Skeletal muscle tissue (tissue), 4 donors: ENCODE data around the gene CEP120. TPM values are rescaled to one million over a fixed set of nuclear protein-coding genes. Genes with fewer than 3 reads are reported as not detected.
"Not testable (repeated sequence)": the region's sequence is repeated elsewhere in the genome, so short reads cannot be mapped to it uniquely, and the experiment has no call there.

Experiments
- H3K27ac ChIP-seq: one replicate; pipeline ENCODE4 v1.7.0; 2013; ENCODE audit warnings: mild to moderate bottlenecking, low read depth, low read length, inconsistent platforms
- H3K27me3 ChIP-seq, 3 donors: one replicate each; pipeline ENCODE4 v1.7.0; 2013; ENCODE audit warnings: low read length in 3 of 3; ENCODE audit not compliant: control insufficient read depth in 3 of 3, insufficient read depth in 3 of 3
- H3K36me3 ChIP-seq, 3 donors: one replicate each; pipeline ENCODE4 v1.7.0; 2013; ENCODE audit warnings: low read length in 3 of 3; ENCODE audit not compliant: control insufficient read depth in 3 of 3, insufficient read depth in 3 of 3
- H3K4me1 ChIP-seq, 3 donors: one replicate each; pipeline ENCODE4 v1.7.0; 2013; ENCODE audit warnings: low read length in 3 of 3, mild to moderate bottlenecking in 3 of 3; ENCODE audit not compliant: control insufficient read depth in 3 of 3, insufficient read depth in 3 of 3
- H3K4me3 ChIP-seq, 3 donors: one replicate each; pipeline ENCODE4 v1.7.0; 2013; ENCODE audit warnings: low read length in 3 of 3
- H3K9ac ChIP-seq, 3 donors: one replicate each; pipeline ENCODE4 v1.7.0; 2013; ENCODE audit warnings: low read length in 3 of 3, mild to moderate bottlenecking in 3 of 3, moderate library complexity in 2 of 3, low read depth in 1 of 3
- H3K9me3 ChIP-seq, 3 donors: one replicate each; pipeline ENCODE4 v1.7.0; 2013; ENCODE audit warnings: low read length in 3 of 3; ENCODE audit not compliant: control insufficient read depth in 3 of 3
- total RNA-seq: library from RNA; depleted of rRNA; stranded (reverse); fragments of >200 nt; gene quantifications from one replicate; pipeline ENCODE4 v1.2.3, GENCODE V29; 2014
- donor health status: Osteomylitis.

CEP120 gene
- total RNA-seq, result 10.4 TPM

DNA sequence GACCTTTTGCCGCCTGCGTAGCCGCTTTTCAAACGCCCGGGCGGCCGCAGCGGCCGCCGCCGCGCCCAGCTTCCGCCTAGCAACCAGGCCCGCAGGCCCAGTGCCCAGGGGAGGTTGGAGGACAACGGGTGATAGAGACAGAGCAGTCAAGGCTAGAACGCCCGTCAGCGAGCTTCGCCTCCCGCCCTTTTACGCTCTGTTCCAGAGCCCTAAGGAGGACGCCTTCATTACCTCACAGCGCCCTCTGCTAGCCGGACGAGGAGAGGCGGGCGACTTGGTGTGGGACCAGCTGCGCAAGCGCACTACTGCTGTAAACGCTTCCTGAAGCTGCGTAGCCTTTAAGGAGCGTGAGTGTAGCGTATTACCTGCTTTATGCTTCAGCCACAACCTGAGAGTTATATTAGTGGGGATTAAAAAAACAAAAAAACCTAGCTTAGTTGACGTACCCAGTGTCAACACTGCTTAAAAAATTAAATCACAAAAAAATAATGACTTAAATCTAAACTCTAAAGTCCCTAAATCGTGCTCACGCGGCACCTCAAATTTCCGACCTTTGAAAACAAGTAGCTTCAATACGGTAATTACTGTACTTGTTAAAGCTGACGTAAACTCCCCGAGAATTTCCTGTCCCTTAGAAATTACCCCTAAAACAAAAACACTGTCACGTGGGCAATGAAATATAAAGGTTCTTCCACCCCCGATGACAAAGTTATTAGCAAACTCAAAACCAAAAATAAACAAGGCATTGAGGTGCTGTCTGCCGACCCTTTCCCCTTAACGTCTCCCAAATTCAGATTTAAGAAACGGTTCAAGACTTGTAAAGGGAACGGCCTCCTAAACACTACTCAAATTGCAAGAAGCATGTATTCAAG, at the start of gene CEP120:
Gene CEP120, minus strand, starts transcription at position 126 of the 872 bp plus-strand sequence. CDS start 405 bp downstream, outside the sequence.
- Histone ChIP-seq H3K27me3 (no peaks in the 10 kb centered on the region), H3K27ac (peak within 1 kb of the TSS; percentile 76), H3K36me3 (no peaks in the 10 kb centered on the region), H3K9ac (peak within 1 kb of the TSS; percentile 85 to 86 (median 85)), H3K4me1 (peaks cover 10 to 14% (median 12%) of the 10 kb centered on the region in 3 donors), H3K4me3 (peak within 1 kb of the TSS; percentile 85 to 96 (median 85)), H3K9me3 (no peaks in the 10 kb centered on the region)

- H3K4me1 ChIP-seq, result peaks cover 0 to 4% (median 0%) of the 10 kb centered on the region in 3 donors
- no peak overlapping the region for H3K4me3 ChIP-seq
- no peaks in the 10 kb centered on the region for H3K36me3 ChIP-seq
- H3K9ac ChIP-seq, result no peak overlapping the region
- H3K27me3 ChIP-seq, result no peaks in the 10 kb centered on the region
- H3K27ac ChIP-seq, result no peak overlapping the region
- no peaks in the 10 kb centered on the region for H3K9me3 ChIP-seq
Measured at GRCh38 chr5:123472150-123472924, 49.1 kb upstream of the CEP120 start.

- Histone ChIP-seq H3K4me1 (peaks cover 0 to 4% (median 0%) of the 10 kb centered on the region in 3 donors), H3K27me3 (no peaks in the 10 kb centered on the region), H3K27ac (no peak overlapping the region), H3K36me3 (no peaks in the 10 kb centered on the region), H3K9me3 (no peaks in the 10 kb centered on the region), H3K9ac (no peak overlapping the region), H3K4me3 (no peak overlapping the region)
Measured at GRCh38 chr5:123471385-123471784, 48.2 kb upstream of the CEP120 start.

- H3K4me3 ChIP-seq, H3K9ac ChIP-seq: not testable (repeated sequence)
Measured at GRCh38 chr5:123466839-123467238, 43.6 kb upstream of the CEP120 start.

DNA sequence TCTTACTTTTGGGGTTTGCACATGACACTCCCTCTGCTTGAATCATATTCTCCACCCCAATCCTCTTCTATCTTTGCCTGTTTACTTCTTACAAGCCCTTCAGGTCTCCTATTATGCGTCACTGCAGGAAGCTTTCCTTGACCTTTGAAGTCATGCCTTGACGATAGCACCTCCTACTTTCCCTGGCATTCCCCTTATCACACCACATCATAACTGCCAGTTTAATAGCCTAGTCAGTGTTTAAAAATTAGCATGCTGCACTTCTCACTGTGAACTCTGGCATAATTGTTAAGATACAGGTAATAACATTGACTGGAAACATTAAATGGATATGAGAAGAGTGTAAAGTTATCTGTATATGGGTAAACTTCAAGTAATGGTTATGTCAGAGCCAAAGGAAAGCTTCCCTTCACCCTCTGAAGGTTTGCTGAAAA, 37.1 kb upstream of the CEP120 start:
- no peaks in the 10 kb centered on the region for H3K4me1 ChIP-seq
- no peak overlapping the region for H3K27ac ChIP-seq
- H3K9me3 ChIP-seq, result no peaks in the 10 kb centered on the region
- no peaks in the 10 kb centered on the region for H3K36me3 ChIP-seq
- no peak overlapping the region for H3K9ac ChIP-seq
- H3K27me3 ChIP-seq, result no peaks in the 10 kb centered on the region
- H3K4me3 ChIP-seq, result no peak overlapping the region

More at GRCh38 chr5:123466839-123467238, 43.6 kb upstream of the CEP120 start:
- not testable (repeated sequence) for H3K9me3 ChIP-seq, H3K27ac ChIP-seq, H3K36me3 ChIP-seq, H3K4me1 ChIP-seq, H3K27me3 ChIP-seq

DNA sequence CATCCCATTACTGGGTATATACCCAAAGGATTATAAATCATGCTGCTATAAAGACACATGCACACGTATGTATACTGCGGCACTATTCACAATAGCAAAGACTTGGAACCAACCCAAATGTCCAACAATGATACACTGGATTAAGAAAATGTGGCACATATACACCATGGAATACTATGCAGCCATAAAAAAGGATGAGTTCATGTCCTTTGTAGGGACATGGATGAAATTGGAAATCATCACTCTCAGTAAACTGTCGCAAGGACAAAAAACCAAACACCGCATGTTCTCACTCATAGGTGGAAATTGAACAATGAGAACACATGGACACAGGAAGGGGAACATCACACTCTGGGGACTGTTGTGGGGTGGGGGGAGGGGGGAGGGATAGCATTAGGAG, 35.8 kb upstream of the CEP120 start:
- not testable (repeated sequence) for H3K9ac ChIP-seq, H3K27ac ChIP-seq, H3K4me1 ChIP-seq, H3K27me3 ChIP-seq, H3K4me3 ChIP-seq, H3K9me3 ChIP-seq, H3K36me3 ChIP-seq

DNA sequence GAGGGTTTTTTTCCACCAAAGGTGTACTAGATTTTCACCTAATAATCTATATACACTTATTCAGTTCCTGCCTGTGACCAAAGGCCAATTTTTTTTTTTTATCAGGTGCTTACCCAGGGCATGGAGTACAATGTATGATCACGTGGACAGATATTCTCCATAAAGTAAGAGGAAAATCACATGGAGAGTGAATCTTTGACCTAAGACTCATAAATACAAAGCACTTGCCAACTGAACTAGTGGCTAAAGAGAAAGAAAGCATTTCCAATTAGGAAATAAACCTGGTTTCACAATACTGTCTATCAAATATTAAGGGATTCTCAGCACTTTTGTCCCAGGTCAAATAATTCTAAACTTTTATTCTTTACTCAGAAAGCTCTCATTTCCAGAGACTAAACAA, 33.0 kb upstream of the CEP120 start:
- Histone ChIP-seq H3K4me1 (no peaks in the 10 kb centered on the region), H3K9me3 (no peaks in the 10 kb centered on the region), H3K27ac (no peak overlapping the region), H3K27me3 (no peaks in the 10 kb centered on the region), H3K4me3 (no peak overlapping the region), H3K36me3 (no peaks in the 10 kb centered on the region), H3K9ac (no peak overlapping the region)

GRCh38 chr5:123455640-123456039, 32.4 kb upstream of the CEP120 start:
- Histone ChIP-seq H3K9me3 (no peaks in the 10 kb centered on the region), H3K4me3 (no peak overlapping the region), H3K27ac (no peak overlapping the region), H3K9ac (no peak overlapping the region), H3K36me3 (no peaks in the 10 kb centered on the region), H3K27me3 (no peaks in the 10 kb centered on the region), H3K4me1 (no peaks in the 10 kb centered on the region)

- no peaks in the 10 kb centered on the region for H3K4me1 ChIP-seq
- no peaks in the 10 kb centered on the region for H3K9me3 ChIP-seq
- H3K27me3 ChIP-seq, result no peaks in the 10 kb centered on the region
- no peaks in the 10 kb centered on the region for H3K36me3 ChIP-seq
- H3K9ac ChIP-seq, result no peak overlapping the region
- H3K27ac ChIP-seq, result no peak overlapping the region
- no peak overlapping the region for H3K4me3 ChIP-seq
Measured at GRCh38 chr5:123455095-123455494, 31.9 kb upstream of the CEP120 start.
